HG03064 (cell line): Measurements from ENCODE around the gene EME2.
A peak's percentile ranks its signal among the peaks of the same experiment; 100 is the strongest.
"Not testable (repeated sequence)": the region's sequence is repeated elsewhere in the genome, so short reads cannot be mapped to it uniquely, and the experiment has no call there.

Experiments used
- ATAC-seq: cut with Tn5 transposase; IDR thresholded peaks from one replicate; pipeline ENCODE4 v1.9.1; 2021; ENCODE audit warnings: low read depth; ENCODE audit not compliant: unreplicated experiment

The EME2 gene, protein sequence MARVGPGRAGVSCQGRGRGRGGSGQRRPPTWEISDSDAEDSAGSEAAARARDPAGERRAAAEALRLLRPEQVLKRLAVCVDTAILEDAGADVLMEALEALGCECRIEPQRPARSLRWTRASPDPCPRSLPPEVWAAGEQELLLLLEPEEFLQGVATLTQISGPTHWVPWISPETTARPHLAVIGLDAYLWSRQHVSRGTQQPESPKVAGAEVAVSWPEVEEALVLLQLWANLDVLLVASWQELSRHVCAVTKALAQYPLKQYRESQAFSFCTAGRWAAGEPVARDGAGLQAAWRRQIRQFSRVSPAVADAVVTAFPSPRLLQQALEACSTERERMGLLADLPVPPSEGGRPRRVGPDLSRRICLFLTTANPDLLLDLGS

DNA sequence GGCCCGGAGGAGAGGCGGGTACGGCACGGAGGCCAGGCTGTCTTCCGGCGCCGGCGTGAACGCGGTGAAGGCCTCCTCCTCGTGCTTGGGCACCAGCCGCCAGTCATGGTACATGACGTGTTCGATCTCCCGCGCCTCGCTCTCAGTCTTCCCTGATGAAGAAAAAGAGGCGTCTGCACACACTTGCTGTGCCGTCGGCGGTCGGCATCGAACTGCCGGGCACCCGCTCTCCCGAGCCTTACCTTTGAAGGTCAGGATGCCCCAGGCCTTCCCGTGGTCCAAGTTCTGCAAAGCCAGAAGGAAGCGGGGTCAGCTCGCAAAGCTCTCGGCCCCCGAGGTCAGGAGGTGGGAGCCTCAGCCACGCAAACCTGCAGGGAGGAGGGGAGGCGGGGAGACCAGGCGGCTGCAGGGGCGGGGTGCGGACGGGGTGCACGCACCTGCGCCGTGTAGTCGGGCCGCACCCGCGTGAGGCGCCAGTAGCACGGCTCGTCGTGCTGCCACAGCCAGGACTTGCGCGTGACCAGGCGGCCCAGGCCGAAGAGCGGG is at the start of gene EME2:
EME2 (plus strand) TSS at position 449 of the 546 bp plus-strand sequence. CDS start 418 bp downstream, outside the sequence.
- ATAC-seq = peak; percentile 5

DNA sequence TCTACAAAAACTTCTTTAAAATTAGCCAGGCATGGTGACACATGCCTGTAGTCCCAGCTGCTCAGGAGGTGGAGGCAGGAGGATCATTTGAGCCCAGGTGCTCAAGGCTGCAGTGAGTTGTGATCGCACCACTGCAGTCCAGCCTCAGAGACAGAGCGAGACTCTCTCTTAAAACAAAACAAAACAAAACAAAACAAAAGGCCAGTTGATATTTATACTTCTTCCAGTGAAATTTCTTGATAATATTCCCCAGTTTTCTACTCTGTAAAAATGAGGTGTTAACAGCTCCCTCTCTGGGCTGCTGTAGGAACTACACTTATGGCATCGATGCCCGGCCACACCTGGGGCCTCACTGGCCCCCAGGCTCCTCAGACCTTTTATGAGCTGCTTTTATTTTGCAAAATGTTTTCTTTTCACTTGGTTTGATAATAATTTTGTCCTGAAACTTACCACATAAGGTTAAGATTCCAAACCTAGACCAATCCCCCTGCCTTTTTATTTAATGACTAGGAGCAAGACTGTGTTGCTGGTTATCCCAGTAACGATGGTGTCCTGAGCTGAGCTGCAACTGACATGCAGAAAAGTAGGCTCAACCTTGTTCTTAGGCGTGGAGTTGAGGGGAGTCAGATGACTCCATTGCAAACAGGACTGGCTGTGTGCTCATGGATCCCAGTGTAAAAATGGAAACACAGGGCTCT is 49.0 kb upstream of the EME2 start:
- no peak for ATAC-seq

- no peak for ATAC-seq
Measured at GRCh38 chr16:1724491-1724890, 48.1 kb upstream of the EME2 start.

DNA sequence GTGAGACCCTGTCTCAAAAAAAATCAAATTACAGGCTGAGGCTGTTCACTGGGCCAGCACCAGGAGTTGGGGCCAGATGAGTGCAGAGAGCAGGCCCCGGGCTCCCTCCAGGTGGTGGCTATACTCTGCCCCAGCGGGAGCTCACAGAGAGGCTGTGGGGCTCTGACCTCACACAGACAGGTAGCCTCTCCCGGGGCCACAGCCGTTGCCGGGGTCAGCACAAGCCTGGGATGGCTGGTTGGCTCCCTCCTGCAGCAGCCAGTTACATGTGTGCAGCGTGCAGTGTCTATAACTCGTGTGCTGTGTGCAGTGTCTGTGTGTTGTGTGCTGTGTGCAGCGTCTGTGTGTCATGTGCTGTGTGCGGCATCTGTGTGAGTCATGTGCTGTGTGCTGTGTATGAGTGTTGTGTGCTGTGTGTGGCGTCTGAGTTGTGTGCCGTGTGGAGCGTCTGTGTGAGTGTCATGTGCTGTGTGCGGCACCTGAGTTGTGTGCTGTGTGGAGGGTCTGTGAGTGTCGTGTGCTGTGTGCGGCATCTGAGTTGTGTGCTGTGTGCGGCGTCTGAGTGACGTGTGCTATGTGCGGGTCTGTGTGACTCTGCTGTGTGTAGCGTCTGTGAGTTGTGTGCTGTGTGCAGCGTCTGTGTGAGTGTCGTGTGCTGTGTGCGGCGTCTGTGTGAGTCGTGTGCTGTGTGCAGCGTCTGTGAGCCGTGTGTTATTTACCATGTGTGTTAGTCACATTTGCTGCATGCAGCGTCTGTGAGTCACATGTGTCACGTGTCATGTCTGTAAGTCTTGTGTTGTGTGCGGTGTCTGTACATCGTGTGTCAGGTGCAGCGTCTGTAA is 45.7 kb upstream of the EME2 start:
- no peak for ATAC-seq

DNA sequence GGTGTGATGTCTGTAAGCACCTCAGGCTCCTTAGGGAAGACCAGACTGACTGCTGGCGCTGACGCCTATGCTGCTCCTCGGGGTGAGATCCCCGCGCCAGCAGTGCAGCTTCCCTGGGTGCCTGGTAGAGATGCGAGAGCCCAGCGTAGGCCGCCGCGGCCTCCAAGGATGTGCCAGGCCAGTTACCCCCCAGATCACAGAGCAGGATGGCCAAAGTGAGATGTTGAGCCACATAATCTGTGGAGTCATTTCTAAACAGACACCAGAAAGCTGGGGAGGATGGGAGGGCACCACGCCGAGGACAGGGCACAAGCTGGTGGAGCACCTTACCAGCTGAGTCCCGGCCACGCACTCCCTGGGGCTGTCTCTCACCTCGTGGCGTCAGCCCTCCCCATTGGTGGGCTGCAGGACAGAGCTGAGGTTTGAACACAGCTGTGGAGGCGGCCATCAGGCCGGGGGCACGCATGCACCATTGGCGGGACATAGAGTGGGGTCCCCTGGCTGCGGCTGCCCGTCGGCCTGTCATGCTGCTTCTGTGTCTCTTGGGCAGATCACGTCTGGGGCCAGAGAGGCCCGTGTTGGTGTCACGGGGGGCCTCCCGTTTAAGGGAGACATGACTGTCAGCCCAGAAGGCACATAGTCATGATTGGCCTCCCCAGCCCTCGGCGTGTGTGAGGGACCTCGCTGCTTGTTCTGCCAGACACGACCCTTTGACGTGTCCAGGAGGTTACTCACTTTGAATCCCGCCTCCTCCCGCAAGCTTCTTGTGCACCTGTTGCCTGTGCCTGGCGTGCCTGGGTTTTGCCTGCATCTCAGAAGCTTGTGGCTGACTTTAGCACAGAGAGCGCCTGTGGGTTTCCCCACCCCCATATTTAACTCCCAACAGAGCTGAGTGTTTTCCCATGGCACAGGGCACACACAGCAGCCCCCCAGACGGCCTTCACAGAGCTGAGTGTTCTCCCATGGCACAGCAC is 44.7 kb upstream of the EME2 start:
- no peak for ATAC-seq

DNA sequence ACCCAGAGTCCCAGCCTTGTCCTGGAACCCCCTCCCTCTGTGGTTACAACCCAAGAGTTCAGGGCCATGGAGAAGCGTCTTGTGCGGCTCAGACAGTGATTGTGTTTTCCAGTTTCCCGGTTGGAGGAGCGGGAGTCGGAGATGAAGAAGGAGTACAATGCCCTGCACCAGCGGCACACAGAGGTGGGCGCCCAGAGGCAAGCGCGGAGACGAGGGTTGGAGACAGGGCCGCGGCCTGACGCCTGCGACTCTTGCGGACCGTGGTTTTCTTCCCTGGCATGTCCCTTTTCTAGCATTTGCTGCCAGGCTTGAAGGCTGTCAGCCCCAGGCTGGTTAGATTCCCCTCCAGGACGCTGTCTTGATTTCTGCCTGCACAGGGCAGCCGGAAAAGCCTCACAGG is 43.6 kb upstream of the EME2 start:
- no peak for ATAC-seq

GRCh38 chr16:1729445-1729844 is 43.2 kb upstream of the EME2 start:
- ATAC-seq = no peak

- ATAC-seq = no peak
Measured at GRCh38 chr16:1731073-1731472, 41.5 kb upstream of the EME2 start.

DNA sequence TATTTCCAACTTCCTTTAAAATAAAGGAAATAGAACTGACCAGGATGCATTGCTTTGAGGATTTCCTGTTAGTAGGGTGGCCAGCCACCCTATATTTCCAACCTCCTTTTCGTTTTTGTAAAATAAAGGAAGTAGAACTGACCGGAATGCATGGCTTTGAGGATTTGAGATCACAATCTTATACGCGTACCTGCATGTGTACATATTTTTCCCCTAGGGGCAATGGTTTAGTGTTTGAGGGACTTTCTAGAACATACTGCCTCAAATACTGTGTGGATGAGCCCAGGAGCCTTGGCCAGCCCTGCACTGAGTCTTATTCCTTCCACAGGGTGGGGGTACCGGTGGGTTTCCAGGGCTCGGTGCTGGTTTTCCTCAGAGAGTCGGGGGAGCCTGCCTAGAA is 41.0 kb upstream of the EME2 start:
- no peak for ATAC-seq

- no peak for ATAC-seq
Measured at GRCh38 chr16:1732071-1732470, 40.5 kb upstream of the EME2 start.

GRCh38 chr16:1732551-1732987 is 40.0 kb upstream of the EME2 start:
- not testable (repeated sequence) for ATAC-seq

- no peak for ATAC-seq
Measured at GRCh38 chr16:1734123-1734522, 38.5 kb upstream of the EME2 start.

DNA sequence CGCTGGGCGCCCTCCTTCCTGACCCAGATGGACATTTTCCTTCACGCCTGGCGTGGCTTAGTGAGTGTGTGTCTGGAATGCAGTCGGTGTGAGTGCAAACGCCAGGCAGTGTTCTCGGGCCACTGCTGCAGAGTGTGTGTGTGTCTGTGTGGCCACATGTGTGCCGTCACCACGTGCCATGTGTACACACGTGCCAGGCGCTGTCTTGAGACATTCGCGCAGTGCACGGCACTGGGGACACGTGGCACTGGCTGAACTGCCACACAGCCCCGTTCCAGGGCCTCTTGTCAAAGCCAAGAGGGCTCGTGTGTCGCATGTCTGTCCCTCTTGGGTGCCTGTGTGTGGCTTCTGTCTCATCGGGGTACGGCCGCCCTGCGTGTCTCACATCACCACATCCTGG is 37.8 kb upstream of the EME2 start:
- no peak for ATAC-seq

DNA sequence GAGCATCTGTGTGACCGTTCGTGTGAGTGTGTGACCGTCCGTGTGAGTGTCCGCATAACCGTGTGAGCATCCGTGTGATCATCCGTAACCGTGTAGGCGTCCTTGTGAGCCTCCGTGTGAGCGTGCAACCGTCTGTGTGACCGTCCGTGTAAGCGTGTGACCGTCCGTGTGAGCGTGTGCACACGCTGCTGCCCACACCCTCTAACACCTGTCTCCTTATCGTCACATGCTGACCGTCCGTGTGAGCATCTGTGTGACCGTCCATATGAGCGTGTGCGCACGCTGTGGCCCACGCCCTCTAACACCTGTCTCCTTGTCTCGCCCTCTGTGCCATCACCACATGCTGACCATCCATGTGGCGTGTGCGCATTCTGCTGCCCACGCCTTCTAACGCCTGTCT is 32.4 kb upstream of the EME2 start:
- no peak for ATAC-seq

- no peak for ATAC-seq
Measured at GRCh38 chr16:1740781-1741490, 31.7 kb upstream of the EME2 start.

GRCh38 chr16:1741553-1742165 is 31.0 kb upstream of the EME2 start:
- ATAC-seq = no peak

- ATAC-seq = no peak
Measured at GRCh38 chr16:1743376-1744337, 29.0 kb upstream of the EME2 start.
